ENCODE measurements around the gene RFXAP. TPM values are rescaled to one million over a fixed set of nuclear protein-coding genes. Genes with fewer than 3 reads are reported as not detected.

Gene RFXAP, protein sequence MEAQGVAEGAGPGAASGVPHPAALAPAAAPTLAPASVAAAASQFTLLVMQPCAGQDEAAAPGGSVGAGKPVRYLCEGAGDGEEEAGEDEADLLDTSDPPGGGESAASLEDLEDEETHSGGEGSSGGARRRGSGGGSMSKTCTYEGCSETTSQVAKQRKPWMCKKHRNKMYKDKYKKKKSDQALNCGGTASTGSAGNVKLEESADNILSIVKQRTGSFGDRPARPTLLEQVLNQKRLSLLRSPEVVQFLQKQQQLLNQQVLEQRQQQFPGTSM
- 5.3 TPM for total RNA-seq
- long read RNA-seq, transcript RFXAP-201 (3 exons, 2,304 nt): major isoform, 19 of 21 reads
- long read RNA-seq, partial matches to known transcripts: 1 of 21 reads
- long read RNA-seq, other reads (novel, unspliced or antisense): 1 of 21 reads

DNA sequence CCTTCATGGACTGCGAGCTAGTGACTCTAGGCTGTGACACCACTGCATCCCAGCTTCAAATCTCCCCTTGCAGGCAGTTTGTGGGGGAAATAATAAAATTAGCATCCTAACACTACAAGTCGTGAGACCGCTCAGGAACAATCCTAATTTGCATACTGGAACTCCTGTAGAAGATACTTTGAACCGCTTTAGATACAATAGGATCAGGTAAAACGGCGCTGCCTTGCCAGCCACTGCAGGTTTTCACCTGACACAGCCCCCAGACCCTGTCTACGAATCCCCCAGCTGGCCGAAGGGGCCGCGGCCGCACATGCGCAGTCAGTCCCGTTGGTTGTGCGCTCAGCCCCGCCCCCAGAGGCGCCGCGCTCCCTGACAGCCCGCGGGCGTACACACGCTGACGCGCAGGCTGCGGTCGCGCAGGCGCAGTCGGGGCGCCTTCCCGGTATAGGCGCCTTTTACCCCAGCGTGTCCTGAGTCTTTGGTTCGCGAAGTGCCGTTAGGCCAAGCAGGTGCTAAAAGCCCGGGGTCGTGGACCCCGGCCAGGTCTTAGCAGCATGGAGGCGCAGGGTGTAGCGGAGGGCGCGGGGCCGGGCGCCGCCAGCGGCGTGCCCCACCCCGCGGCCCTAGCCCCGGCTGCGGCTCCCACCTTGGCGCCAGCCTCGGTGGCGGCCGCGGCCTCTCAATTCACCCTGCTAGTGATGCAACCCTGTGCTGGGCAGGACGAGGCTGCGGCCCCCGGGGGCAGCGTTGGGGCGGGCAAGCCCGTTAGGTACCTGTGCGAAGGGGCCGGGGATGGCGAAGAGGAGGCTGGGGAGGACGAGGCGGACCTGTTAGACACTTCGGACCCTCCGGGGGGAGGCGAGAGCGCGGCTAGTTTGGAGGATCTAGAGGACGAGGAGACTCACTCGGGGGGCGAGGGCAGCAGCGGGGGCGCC is at the start of gene RFXAP:
TSS of gene RFXAP (plus strand) at position 419 of the 935 bp plus-strand sequence. CDS start at position 555, 136 bp downstream.
- ATAC-seq (peak; percentile 99), DNase-seq (peak; percentile 97)
- intact Hi-C loops (cut with DNase I): no loop called here
- peaks cover 22% of the 10 kb centered on the region for H3K4me1 ChIP-seq
- H3K36me3 ChIP-seq: no peaks in the 10 kb centered on the region
- no peaks in the 10 kb centered on the region for H3K27me3 ChIP-seq
- TF ChIP-seq, protein P1, sequence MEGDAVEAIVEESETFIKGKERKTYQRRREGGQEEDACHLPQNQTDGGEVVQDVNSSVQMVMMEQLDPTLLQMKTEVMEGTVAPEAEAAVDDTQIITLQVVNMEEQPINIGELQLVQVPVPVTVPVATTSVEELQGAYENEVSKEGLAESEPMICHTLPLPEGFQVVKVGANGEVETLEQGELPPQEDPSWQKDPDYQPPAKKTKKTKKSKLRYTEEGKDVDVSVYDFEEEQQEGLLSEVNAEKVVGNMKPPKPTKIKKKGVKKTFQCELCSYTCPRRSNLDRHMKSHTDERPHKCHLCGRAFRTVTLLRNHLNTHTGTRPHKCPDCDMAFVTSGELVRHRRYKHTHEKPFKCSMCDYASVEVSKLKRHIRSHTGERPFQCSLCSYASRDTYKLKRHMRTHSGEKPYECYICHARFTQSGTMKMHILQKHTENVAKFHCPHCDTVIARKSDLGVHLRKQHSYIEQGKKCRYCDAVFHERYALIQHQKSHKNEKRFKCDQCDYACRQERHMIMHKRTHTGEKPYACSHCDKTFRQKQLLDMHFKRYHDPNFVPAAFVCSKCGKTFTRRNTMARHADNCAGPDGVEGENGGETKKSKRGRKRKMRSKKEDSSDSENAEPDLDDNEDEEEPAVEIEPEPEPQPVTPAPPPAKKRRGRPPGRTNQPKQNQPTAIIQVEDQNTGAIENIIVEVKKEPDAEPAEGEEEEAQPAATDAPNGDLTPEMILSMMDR (IDR thresholded peaks at IDR 0.05): no peak
- H3K27ac ChIP-seq: peak within 1 kb of the TSS; percentile 79
- H3K4me3 ChIP-seq: peak within 1 kb of the TSS; percentile 74
- H3K9me3 ChIP-seq: no peaks in the 10 kb centered on the region

DNA sequence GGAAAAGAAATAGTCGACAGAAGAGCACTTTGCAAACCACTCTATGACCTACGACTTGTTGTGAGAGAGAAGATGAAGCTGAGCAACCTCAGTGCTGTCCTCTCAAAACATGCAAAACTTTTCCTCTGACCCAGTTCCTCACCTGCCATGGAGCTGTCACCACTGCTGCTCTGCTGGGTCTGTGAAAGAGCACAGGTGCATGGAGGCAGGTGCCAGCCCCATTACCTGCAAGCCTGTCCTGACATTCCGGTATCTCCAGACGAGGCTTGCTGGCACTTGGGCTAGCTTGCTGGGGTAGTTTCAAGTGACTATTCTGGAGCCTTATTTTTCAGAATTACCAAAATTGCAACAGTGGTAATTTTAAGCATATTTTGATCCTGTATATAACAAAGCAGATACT is 49.5 kb upstream of the RFXAP start:
- no peaks in the 10 kb centered on the region for H3K36me3 ChIP-seq
- H3K27ac ChIP-seq: no peak overlapping the region
- H3K27me3 ChIP-seq: no peaks in the 10 kb centered on the region
- no peaks in the 10 kb centered on the region for H3K9me3 ChIP-seq
- ATAC-seq (no peak), DNase-seq (no peak)
- intact Hi-C loops (cut with DNase I): no loop called here
- H3K4me3 ChIP-seq: no peak overlapping the region
- no peaks in the 10 kb centered on the region for H3K4me1 ChIP-seq
- TF ChIP-seq, protein P1 (IDR thresholded peaks at IDR 0.05): no peak

DNA sequence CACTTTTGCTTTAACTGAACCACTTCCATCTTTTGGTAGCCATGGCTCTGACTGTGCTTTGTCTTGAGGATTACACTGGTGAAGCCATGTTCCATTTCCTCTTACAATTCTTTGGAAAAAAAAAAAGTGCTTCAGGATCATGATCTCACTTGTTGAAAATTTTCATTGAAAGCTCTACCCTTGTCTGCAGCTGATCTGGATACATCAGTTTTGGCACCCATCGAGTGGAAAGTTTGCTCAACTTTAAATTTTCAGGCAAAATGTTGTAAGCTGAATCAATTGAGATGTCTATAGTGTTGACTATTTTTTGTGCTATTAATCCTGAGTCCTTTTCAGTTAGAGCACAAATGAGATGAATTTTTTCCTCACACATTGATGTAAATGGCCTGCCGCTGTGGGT is 48.3 kb upstream of the RFXAP start:
- H3K4me3 ChIP-seq: no peak overlapping the region
- TF ChIP-seq, protein P1 (IDR thresholded peaks at IDR 0.05): no peak
- intact Hi-C loops (cut with DNase I): no loop called here
- no peaks in the 10 kb centered on the region for H3K9me3 ChIP-seq
- ATAC-seq (no peak), DNase-seq (no peak)
- no peaks in the 10 kb centered on the region for H3K36me3 ChIP-seq
- H3K27me3 ChIP-seq: no peaks in the 10 kb centered on the region
- no peaks in the 10 kb centered on the region for H3K4me1 ChIP-seq
- H3K27ac ChIP-seq: no peak overlapping the region

DNA sequence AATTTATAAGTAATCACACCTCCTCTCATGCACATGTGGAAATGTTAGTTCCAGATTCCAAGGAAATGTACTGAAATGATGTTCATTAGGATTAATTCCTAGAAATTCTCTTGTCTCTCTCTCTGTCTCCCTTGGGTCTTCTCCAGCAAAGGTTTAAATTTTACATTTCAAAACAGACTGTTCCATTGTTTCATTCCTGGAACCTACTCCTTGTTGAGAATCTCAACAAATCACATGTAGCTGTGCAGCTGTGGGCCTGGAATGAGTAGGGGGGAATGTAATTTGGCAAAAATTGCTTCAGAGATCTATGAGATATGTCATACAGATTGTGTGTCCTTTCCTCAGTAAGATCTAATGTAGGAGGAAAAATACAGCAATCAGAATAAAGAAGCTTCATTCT is 46.2 kb upstream of the RFXAP start:
- H3K4me1 ChIP-seq: no peaks in the 10 kb centered on the region
- intact Hi-C loops (cut with DNase I): no loop called here
- no peak overlapping the region for H3K27ac ChIP-seq
- no peak for ATAC-seq
- no peaks in the 10 kb centered on the region for H3K27me3 ChIP-seq
- TF ChIP-seq, protein P1 (IDR thresholded peaks at IDR 0.05): no peak
- H3K36me3 ChIP-seq: no peaks in the 10 kb centered on the region
- no peaks in the 10 kb centered on the region for H3K9me3 ChIP-seq
- no peak for DNase-seq
- H3K4me3 ChIP-seq: no peak overlapping the region

DNA sequence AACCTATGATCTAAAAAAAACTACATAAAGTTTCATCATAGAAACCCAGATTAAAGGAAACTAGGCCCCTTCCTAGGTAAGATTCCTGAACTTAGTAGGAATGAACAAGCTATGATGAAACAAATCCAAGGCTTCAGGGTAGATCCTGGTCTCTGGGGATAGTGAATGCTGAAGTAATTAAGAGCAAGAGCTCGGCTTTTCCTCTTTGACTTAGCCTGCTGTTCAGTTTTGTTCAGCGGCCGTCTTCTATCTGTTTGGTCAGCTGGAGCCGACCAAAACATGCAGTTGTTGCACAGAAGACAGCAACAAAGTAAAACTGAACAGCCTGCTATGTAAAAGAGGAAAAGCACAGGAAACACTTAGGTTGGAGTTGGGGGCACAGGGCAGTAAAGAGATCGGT is 44.1 kb upstream of the RFXAP start:
- no peak overlapping the region for H3K27ac ChIP-seq
- intact Hi-C loops (cut with DNase I): no loop called here
- H3K4me1 ChIP-seq: no peaks in the 10 kb centered on the region
- no peaks in the 10 kb centered on the region for H3K27me3 ChIP-seq
- H3K4me3 ChIP-seq: no peak overlapping the region
- ATAC-seq (no peak), DNase-seq (no peak)
- TF ChIP-seq, protein P1 (IDR thresholded peaks at IDR 0.05): no peak
- no peaks in the 10 kb centered on the region for H3K9me3 ChIP-seq
- H3K36me3 ChIP-seq: no peaks in the 10 kb centered on the region
